H1 (cell line): ENCODE measurements around the gene B4GALT7. TPM values are rescaled to one million over a fixed set of nuclear protein-coding genes. Genes with fewer than 3 reads are reported as not detected.

ENCODE experiments used
- CHD7 ChIP-seq: fragments of 300-600 bp; sonication (generic); IDR thresholded peaks from 2 replicates; pipeline ENCODE4 v1.7.1; 2012; ENCODE audit warnings: low read length, moderate library complexity, mild to moderate bottlenecking, inconsistent platforms; ENCODE audit not compliant: insufficient replicate concordance
- polyA plus RNA-seq, 7 experiments: library from polyadenylated mRNA; depleted of rRNA in 3 of 7; stranded (reverse) in 5 of 7; unstranded in 2 of 7; fragments of >200 nt in 5 of 7; fragments of 200-250 nt in 2 of 7; gene quantifications; 1 replicate in 5 of 7; 2 replicates in 1 of 7; 4 replicates in 1 of 7; pipeline versions ENCODE4 v1.2.1 to v1.2.3, GENCODE V29; 2011 to 2013; ENCODE audit warnings: missing spikeins in 2 of 7, mixed read lengths in 2 of 7
- total RNA-seq: library from RNA; stranded (reverse); fragmentation: NEBNext Ultra II Directional; extraction: Animal tissue kit (Norgen Biotek cat#: 25700); gene quantifications from 2 replicates; pipeline ENCODE4 v1.2.1, GENCODE V29; 2021

Gene B4GALT7
- total and polyA plus RNA-seq, 2 of the 8 experiments (the other 6 are each of a cell fraction or from before 2014, with no cell fraction given): 18.7 to 31.9 TPM

- no peak for TF ChIP-seq CHD7
These were observed 2.5 kb downstream of the B4GALT7 start (continued) for GRCh38 chr5:177602458-177602830.
